GM23248 (cell line): ENCODE results near the gene MSI1. TPM values are rescaled to one million over a fixed set of nuclear protein-coding genes. Genes with fewer than 3 reads are reported as not detected.

Source experiments
- DNase-seq: peaks from one replicate; pipeline ENCODE4 v3.0.0-alpha.2; 2015
- H2AFZ ChIP-seq: fragments of 200-600 bp; sonication (generic); 2 replicates; pipeline ENCODE4 v1.6.1; 2016; ENCODE audit warnings: antibody characterized with exemption
- H3F3A ChIP-seq: fragments of 200-600 bp; sonication (generic); 2 replicates; pipeline ENCODE4 v1.6.1; 2016; ENCODE audit warnings: mild to moderate bottlenecking, antibody characterized with exemption, mixed run types; ENCODE audit not compliant: insufficient read depth
- H3K27ac ChIP-seq: fragments of 200-600 bp; sonication (generic); 2 replicates; pipeline ENCODE4 v1.5.1; 2016; ENCODE audit warnings: mild to moderate bottlenecking
- H3K27me3 ChIP-seq: fragments of 200-600 bp; sonication (generic); replicated peaks from 2 replicates; pipeline ENCODE4 v1.6.1; 2016; ENCODE audit warnings: mild to moderate bottlenecking; ENCODE audit not compliant: insufficient read depth
- H3K36me3 ChIP-seq: fragments of 200-600 bp; sonication (generic); 2 replicates; pipeline ENCODE4 v1.6.1; 2016; ENCODE audit warnings: low read depth, mild to moderate bottlenecking
- H3K4me1 ChIP-seq: fragments of 200-600 bp; sonication (generic); 2 replicates; pipeline ENCODE4 v1.6.1; 2016; ENCODE audit warnings: mild to moderate bottlenecking; ENCODE audit not compliant: insufficient read depth
- H3K4me2 ChIP-seq: fragments of 200-600 bp; sonication (generic); one replicate; pipeline ENCODE4 v1.6.1; 2016; ENCODE audit warnings: mild to moderate bottlenecking; ENCODE audit not compliant: unreplicated experiment
- H3K4me3 ChIP-seq: fragments of 200-600 bp; sonication (generic); 2 replicates; pipeline ENCODE4 v1.5.1; 2016; ENCODE audit warnings: mild to moderate bottlenecking
- H3K79me2 ChIP-seq: fragments of 200-600 bp; sonication (generic); 2 replicates; pipeline ENCODE4 v1.6.1; 2016; ENCODE audit warnings: mild to moderate bottlenecking; ENCODE audit not compliant: insufficient read depth
- H3K9ac ChIP-seq: fragments of 200-600 bp; sonication (generic); 2 replicates; pipeline ENCODE4 v1.6.1; 2016; ENCODE audit warnings: mild to moderate bottlenecking
- H3K9me2 ChIP-seq: fragments of 200-600 bp; sonication (generic); 2 replicates; pipeline ENCODE4 v1.6.1; 2016; ENCODE audit warnings: mixed run types, mild to moderate bottlenecking, moderate library complexity; ENCODE audit not compliant: insufficient read depth
- H3K9me3 ChIP-seq: fragments of 200-600 bp; sonication (generic); one replicate; pipeline ENCODE4 v1.6.1; 2017; ENCODE audit warnings: low read depth
- H4K20me1 ChIP-seq: fragments of 200-600 bp; sonication (generic); 2 replicates; pipeline ENCODE4 v1.6.0; 2016; ENCODE audit not compliant: insufficient read depth
- EZH2 ChIP-seq: fragments of 200-600 bp; sonication (generic); IDR thresholded peaks from 2 replicates; pipeline ENCODE4 v1.6.1; 2018; ENCODE audit warnings: antibody characterized with exemption, mild to moderate bottlenecking; ENCODE audit not compliant: insufficient read depth, poor library complexity, severe bottlenecking
- EZH2phosphoT487 ChIP-seq: fragments of 200-600 bp; sonication (generic); IDR thresholded peaks from 2 replicates; pipeline ENCODE4 v1.6.1; 2018; ENCODE audit warnings: antibody characterized with exemption, moderate library complexity, mild to moderate bottlenecking, low read depth; ENCODE audit not compliant: insufficient read depth
- WGBS, 2 experiments: methylation state at CpG; one replicate each; pipeline ENCODE4 v1.1.6; 2015 to 2017; ENCODE audit warnings: low lambda C conversion rate in 2 of 2, low coverage in 1 of 2; ENCODE audit errors: missing lambda C conversion rate in 2 of 2; 5-methylcytosine and 5-hydroxymethylcytosine counted together
- in situ Hi-C: fragments of 300-500 bp; cut with MboI; formaldehyde crosslinking; loops from 2 replicates; pipeline ENCODE4 v1.15.0; 2020
- polyA plus RNA-seq: library from polyadenylated mRNA; unstranded; fragments of >200 nt; fragmentation: Nextera tagmentation; extraction: Ambion mirVana; gene quantifications from 2 replicates; pipeline ENCODE4 v1.2.1, GENCODE V29; 2016
- total RNA-seq: library from RNA; depleted of rRNA; stranded (reverse); fragments of >200 nt; shearing (Covaris generic); gene quantifications from 2 replicates; pipeline ENCODE4 v1.2.3, GENCODE V29; 2014

Gene MSI1
- total and polyA plus RNA-seq, 2 experiments from 2014 or later, result not detected

DNA sequence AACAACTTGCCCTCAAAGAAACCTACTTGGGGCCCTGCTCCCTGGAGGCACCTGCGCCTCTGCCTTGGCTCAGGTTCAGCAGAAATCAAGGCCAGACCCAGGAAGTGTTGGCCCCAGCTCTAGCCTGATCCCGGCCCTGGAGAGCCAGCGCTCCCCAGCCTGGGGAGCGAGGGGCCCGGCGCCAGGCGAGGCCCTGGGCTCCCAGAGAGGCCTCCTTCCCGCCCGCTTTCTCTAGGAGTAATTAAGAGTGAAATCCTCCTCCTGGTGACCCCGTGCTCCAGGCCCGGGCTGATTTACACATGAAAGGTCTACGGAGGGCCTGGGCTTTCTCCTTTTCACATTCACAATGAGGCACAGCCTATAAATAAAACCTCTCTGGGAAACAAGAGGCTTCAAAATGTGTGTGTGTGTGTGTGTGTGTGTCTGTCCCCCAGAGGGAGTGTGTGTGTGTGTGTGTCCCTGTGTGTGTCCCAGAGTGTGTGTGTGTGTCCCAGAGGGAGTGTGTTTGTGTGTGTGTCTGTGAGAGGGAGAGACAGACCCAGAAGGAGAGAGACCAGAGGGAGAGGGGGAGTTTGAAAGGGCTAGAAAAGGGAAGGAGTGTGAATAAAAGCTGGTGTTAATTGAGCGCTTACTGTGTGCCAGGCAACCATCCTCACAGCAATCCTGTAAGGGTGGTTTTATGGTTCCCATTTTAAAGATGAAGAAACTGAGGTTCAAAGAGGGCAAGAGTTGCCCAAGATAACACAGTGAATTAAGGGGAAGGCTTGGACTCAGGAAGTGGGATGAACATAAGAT lies 45.1 kb upstream of the MSI1 start:
- in situ Hi-C loops, result no loop called here
- no peaks in the 10 kb centered on the region for H3K36me3 ChIP-seq
- H3K4me1 ChIP-seq, result no peaks in the 10 kb centered on the region
- H3K9me2 ChIP-seq, result no peaks in the 10 kb centered on the region
- H3K79me2 ChIP-seq, result no peaks in the 10 kb centered on the region
- no peaks in the 10 kb centered on the region for H4K20me1 ChIP-seq
- WGBS, 2 experiments, result 30 to 33% methylated on average over 13 of the region's 13 CpGs
- no peak overlapping the region for H3K4me2 ChIP-seq
- no peak for TF ChIP-seq EZH2
- TF ChIP-seq EZH2phosphoT487, result no peak
- H3K27me3 ChIP-seq, result peaks cover 4% of the 10 kb centered on the region; the same call in 1 of the 2 replicates
- H3K4me3 ChIP-seq, result no peak overlapping the region
- no peak overlapping the region for H2AFZ ChIP-seq
- no peaks in the 10 kb centered on the region for H3K9me3 ChIP-seq
- H3F3A ChIP-seq, result no peaks in the 10 kb centered on the region
- DNase-seq, result no peak
- H3K27ac ChIP-seq, result no peak overlapping the region
- H3K9ac ChIP-seq, result no peak overlapping the region

DNA sequence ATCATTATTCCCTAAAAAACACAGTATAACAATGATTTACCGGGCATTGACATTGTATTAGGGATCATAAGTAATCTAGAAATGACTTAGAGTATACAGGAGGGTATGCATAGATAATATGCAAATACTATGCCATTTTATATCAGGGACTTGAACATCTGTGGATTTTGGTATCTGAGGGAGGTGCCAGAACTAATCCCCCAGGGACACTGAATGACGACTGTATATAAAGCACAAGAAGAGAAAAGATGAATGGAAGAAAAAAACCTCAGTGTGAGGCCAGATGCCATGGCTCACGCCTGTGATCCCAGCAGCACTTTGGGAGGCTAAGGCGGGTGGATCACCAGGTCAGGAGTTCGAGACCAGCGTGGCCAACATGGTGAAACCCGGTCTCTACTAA lies 43.5 kb upstream of the MSI1 start:
- Histone ChIP-seq H3K27me3 (no peaks in the 10 kb centered on the region; the same call in 1 of the 2 replicates), H3K9ac (no peak overlapping the region), H3K4me3 (no peak overlapping the region), H3K27ac (no peak overlapping the region), H4K20me1 (no peaks in the 10 kb centered on the region), H3K4me2 (no peak overlapping the region), H2AFZ (no peak overlapping the region), H3F3A (no peaks in the 10 kb centered on the region), H3K9me3 (no peaks in the 10 kb centered on the region), H3K4me1 (no peaks in the 10 kb centered on the region), H3K36me3 (no peaks in the 10 kb centered on the region), H3K9me2 (no peaks in the 10 kb centered on the region), H3K79me2 (no peaks in the 10 kb centered on the region)
- in situ Hi-C loops, result no loop called here
- 56 to 59% methylated on average over 7 of the region's 7 CpGs for WGBS, 2 experiments
- TF ChIP-seq EZH2phosphoT487 (no peak), EZH2 (no peak)
- DNase-seq, result no peak

DNA sequence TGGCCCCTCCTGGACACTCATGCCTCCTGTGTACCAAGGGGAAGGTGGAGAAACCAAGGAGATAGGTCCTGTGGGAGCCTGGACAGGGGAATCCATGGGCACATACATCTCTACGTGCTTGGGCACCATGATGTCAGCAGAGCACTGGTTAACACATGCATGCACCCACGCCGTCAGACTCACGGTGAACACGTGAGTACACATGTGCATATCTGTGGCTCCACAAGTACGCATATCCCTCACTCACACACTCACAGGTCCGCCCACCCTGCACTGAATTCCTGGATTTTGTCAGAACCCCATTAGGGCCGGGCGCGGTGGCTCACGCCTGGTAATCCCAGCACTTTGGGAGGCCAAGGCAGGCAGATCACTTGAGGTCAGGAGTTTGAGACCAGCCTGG lies 39.8 kb upstream of the MSI1 start:
- no peaks in the 10 kb centered on the region for H3F3A ChIP-seq
- WGBS, 2 experiments, result 82 to 84% methylated on average over 11 of the region's 11 CpGs
- no peaks in the 10 kb centered on the region for H3K9me3 ChIP-seq
- H3K36me3 ChIP-seq, result no peaks in the 10 kb centered on the region
- no peaks in the 10 kb centered on the region for H3K79me2 ChIP-seq
- H3K9ac ChIP-seq, result no peak overlapping the region
- H2AFZ ChIP-seq, result no peak overlapping the region
- H3K4me1 ChIP-seq, result no peaks in the 10 kb centered on the region
- no peak for DNase-seq
- TF ChIP-seq EZH2phosphoT487 (no peak), EZH2 (no peak)
- no peaks in the 10 kb centered on the region for H3K9me2 ChIP-seq
- no peaks in the 10 kb centered on the region; the same call in 1 of the 2 replicates for H3K27me3 ChIP-seq
- no peak overlapping the region for H3K4me3 ChIP-seq
- no peak overlapping the region for H3K4me2 ChIP-seq
- in situ Hi-C loops, result no loop called here
- no peak overlapping the region for H3K27ac ChIP-seq
- H4K20me1 ChIP-seq, result no peaks in the 10 kb centered on the region

DNA sequence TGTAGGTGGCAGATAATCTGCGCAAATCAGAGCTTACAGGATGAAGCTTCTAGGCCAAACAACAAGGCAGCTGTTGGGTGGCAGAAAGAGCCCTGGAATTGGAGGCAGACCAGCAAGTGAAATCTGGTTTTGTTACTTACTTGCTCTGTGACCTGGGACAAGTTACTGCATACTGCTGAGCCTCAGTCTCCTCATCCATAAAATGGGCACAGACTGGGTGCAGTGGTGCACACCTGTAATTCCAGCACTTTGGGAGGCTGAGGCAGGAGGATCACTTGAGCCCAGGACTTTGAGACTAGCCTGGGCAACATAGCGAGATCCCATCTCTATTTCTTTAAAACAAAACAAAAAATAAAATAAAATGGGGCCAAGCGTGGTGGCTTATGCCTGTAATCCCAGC lies 37.6 kb upstream of the MSI1 start:
- Histone ChIP-seq H3K36me3 (no peaks in the 10 kb centered on the region), H3K4me2 (no peak overlapping the region), H3K4me1 (no peaks in the 10 kb centered on the region), H2AFZ (no peak overlapping the region), H3K27me3 (peaks cover 7% of the 10 kb centered on the region), H3K9me2 (no peaks in the 10 kb centered on the region), H3K9ac (no peak overlapping the region), H3F3A (no peaks in the 10 kb centered on the region), H3K27ac (no peak overlapping the region), H3K9me3 (no peaks in the 10 kb centered on the region), H4K20me1 (no peaks in the 10 kb centered on the region), H3K79me2 (no peaks in the 10 kb centered on the region), H3K4me3 (no peak overlapping the region)
- no peak for TF ChIP-seq EZH2
- no peak for TF ChIP-seq EZH2phosphoT487
- in situ Hi-C loops, result no loop called here
- no peak for DNase-seq
- WGBS, 2 experiments, result 72 to 82% methylated on average over 3 of the region's 3 CpGs

DNA sequence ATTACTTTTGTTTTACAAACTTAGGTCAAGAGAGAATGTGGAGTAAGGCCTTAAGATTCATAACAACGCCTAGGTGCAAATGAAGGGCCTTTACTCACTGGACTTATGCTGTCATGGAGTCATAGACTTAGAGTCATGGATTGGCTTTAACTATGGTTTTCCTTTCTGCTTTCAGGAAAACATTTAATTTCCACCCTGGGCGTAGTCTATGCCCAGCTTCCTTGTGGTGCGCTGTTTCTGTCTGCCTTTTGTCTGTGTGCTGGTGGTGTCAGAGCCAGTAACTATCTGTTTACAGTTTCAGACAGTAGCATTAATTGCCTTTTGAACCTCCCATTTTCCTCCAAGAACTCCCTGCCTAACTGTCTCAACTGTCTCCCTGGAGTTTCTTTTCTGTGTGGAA lies 37.1 kb upstream of the MSI1 start:
- H3K4me1 ChIP-seq, result no peaks in the 10 kb centered on the region
- H3K9me3 ChIP-seq, result no peaks in the 10 kb centered on the region
- no peaks in the 10 kb centered on the region for H4K20me1 ChIP-seq
- H3K27ac ChIP-seq, result no peak overlapping the region
- TF ChIP-seq EZH2, result no peak
- no peak for TF ChIP-seq EZH2phosphoT487
- no peaks in the 10 kb centered on the region for H3F3A ChIP-seq
- no peaks in the 10 kb centered on the region for H3K36me3 ChIP-seq
- no peak overlapping the region for H3K4me3 ChIP-seq
- WGBS, 2 experiments, result 67 to 74% methylated on average over 3 of the region's 3 CpGs
- H3K9me2 ChIP-seq, result no peaks in the 10 kb centered on the region
- no peak overlapping the region for H3K4me2 ChIP-seq
- no peak overlapping the region for H2AFZ ChIP-seq
- no peak overlapping the region for H3K9ac ChIP-seq
- no peaks in the 10 kb centered on the region for H3K79me2 ChIP-seq
- peaks cover 7% of the 10 kb centered on the region for H3K27me3 ChIP-seq
- in situ Hi-C loops, result no loop called here
- DNase-seq, result no peak
